Activated naive CD8-positive, alpha-beta T cell (primary cell): Measurements from ENCODE around the gene LENG8.

Experiments
- H3K27ac Mint-ChIP-seq: one replicate; pipeline ENCODE4 v1.8.0; 2021; ENCODE audit warnings: mixed read lengths
- H3K27me3 Mint-ChIP-seq: one replicate; pipeline ENCODE4 v1.8.0; 2021; ENCODE audit warnings: mixed read lengths
- H3K36me3 Mint-ChIP-seq: one replicate; pipeline ENCODE4 v1.8.0; 2021; ENCODE audit warnings: mixed read lengths
- H3K4me1 Mint-ChIP-seq: one replicate; pipeline ENCODE4 v1.8.0; 2021; ENCODE audit warnings: low read depth, mixed read lengths
- H3K4me3 Mint-ChIP-seq: one replicate; pipeline ENCODE4 v1.8.0; 2021; ENCODE audit warnings: mild to moderate bottlenecking, mixed read lengths
- H3K9me3 Mint-ChIP-seq: one replicate; pipeline ENCODE4 v1.8.0; 2021; ENCODE audit warnings: low read depth, mixed read lengths

LENG8 gene

DNA sequence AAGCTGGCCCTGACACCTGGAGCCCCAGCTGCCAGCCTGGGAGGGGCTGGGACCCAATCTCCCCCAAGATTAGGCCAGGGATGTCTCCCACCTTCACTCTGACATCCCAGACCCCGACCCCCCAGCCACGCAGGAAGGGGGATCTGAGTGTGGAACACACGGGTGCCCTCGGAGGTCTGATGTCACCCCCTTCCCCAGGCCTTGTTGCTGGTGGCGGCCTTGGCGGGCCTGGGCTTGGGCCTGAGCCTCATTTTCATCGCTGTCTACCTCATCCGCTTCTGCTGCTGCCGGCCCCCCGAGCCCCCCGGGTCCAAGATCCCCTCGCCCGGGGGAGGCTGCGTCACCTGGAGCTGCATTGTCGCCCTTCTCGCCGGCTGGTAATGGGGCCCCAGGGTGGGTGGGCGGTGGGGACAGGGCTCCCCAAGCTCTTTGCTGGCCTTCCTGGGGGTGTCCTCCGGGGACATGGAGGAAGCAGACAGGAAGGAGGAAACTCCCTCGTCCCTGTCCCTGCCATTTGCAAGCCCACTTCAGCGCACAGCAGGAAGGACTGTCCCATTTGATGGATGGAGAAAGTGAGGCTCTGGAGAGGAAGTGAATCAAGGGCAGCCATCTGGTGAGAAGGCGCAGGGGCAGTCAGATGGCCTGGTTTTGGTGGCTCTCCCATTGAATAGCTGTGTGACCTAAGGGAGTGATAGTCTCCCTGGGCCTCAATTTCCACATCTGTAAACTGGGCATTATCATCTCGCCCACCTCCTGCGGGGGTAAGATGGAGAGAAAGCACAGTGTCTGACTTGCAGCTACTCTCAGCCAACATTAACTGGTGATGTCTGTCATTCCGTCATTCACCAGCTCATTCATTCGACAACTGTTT is 29.8 kb upstream of the LENG8 start:
- no peaks in the 10 kb centered on the region for H3K36me3 Mint-ChIP-seq
- H3K9me3 Mint-ChIP-seq: no peaks in the 10 kb centered on the region
- peaks cover 26% of the 10 kb centered on the region for H3K27me3 Mint-ChIP-seq
- no peak overlapping the region for H3K4me3 Mint-ChIP-seq
- H3K4me1 Mint-ChIP-seq: peaks cover 23% of the 10 kb centered on the region
- H3K27ac Mint-ChIP-seq: no peak overlapping the region

- Mint-ChIP-seq H3K27me3 (peaks cover 20% of the 10 kb centered on the region), H3K9me3 (no peaks in the 10 kb centered on the region), H3K4me1 (peaks cover 19% of the 10 kb centered on the region), H3K36me3 (no peaks in the 10 kb centered on the region), H3K4me3 (no peak overlapping the region), H3K27ac (no peak overlapping the region)
Observed at GRCh38 chr19:54420068-54420382, 29.0 kb upstream of the LENG8 start.

GRCh38 chr19:54420383-54421168 is 28.4 kb upstream of the LENG8 start:
- Mint-ChIP-seq H3K9me3 (no peaks in the 10 kb centered on the region), H3K4me3 (no peak overlapping the region), H3K27ac (no peak overlapping the region), H3K4me1 (peaks cover 19% of the 10 kb centered on the region), H3K27me3 (peaks cover 20% of the 10 kb centered on the region), H3K36me3 (no peaks in the 10 kb centered on the region)

DNA sequence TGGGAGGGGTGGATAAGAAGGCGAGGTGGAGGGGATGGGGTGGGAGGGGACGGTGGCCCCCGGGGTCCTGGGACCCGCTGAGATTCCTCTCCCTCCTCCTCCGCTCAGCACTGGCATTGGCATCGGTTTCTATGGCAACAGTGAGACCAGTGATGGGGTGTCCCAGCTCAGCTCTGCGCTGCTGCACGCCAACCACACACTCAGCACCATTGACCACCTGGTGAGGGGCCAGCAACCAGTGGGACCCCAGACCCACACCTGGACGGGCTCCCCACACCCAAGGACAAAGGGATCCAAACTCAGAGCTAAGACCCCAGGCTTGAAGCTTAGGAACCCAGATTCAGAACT is 27.9 kb upstream of the LENG8 start:
- Mint-ChIP-seq H3K9me3 (no peaks in the 10 kb centered on the region), H3K36me3 (no peaks in the 10 kb centered on the region), H3K4me1 (peaks cover 15% of the 10 kb centered on the region), H3K27me3 (peaks cover 23% of the 10 kb centered on the region), H3K27ac (no peak overlapping the region), H3K4me3 (no peak overlapping the region)

GRCh38 chr19:54421521-54421920 is 27.5 kb upstream of the LENG8 start:
- H3K27me3 Mint-ChIP-seq: peaks cover 24% of the 10 kb centered on the region
- no peak overlapping the region for H3K4me3 Mint-ChIP-seq
- no peak overlapping the region for H3K27ac Mint-ChIP-seq
- H3K9me3 Mint-ChIP-seq: no peaks in the 10 kb centered on the region
- no peaks in the 10 kb centered on the region for H3K36me3 Mint-ChIP-seq
- peaks cover 15% of the 10 kb centered on the region for H3K4me1 Mint-ChIP-seq

DNA sequence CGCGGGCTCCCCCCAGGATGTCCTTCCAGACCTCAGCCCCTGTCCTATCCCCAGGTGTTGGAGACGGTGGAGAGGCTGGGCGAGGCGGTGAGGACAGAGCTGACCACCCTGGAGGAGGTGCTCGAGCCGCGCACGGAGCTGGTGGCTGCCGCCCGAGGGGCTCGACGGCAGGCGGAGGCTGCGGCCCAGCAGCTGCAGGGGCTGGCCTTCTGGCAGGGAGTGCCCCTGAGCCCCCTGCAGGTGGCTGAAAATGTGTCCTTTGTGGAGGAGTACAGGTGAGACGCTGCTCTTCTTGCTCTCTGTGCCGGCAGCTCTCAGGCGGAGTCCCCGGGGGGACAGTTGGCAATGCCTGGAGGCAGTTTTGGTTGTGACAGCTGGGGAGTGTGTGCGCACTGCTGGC is 26.9 kb upstream of the LENG8 start:
- peaks cover 13% of the 10 kb centered on the region for H3K4me1 Mint-ChIP-seq
- H3K27ac Mint-ChIP-seq: no peak overlapping the region
- H3K4me3 Mint-ChIP-seq: no peak overlapping the region
- no peaks in the 10 kb centered on the region for H3K9me3 Mint-ChIP-seq
- H3K27me3 Mint-ChIP-seq: peaks cover 25% of the 10 kb centered on the region
- H3K36me3 Mint-ChIP-seq: no peaks in the 10 kb centered on the region

DNA sequence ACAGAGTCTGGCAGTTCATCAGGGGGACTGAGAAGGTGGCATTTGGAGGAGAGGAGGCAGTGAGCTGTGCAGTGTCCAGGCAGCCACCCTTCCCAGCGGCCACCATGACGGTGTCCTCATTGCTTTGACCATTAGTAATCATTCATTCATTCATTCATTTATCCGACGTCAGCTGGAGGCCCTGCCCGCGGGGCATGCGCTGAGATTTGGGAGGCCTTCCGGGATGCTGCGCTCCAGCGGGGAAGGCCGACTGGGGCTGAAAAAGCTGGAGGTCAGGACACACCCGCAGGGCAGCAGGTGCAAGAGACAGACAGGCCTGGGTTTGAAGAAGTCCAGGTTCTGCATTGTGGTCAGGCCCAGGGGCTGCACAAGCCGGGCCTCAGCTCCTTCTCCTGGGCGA is 24.8 kb upstream of the LENG8 start:
- Mint-ChIP-seq H3K27ac (no peak overlapping the region), H3K36me3 (no peaks in the 10 kb centered on the region), H3K9me3 (no peaks in the 10 kb centered on the region), H3K27me3 (peaks cover 21% of the 10 kb centered on the region), H3K4me1 (peaks cover under 1% of the 10 kb centered on the region), H3K4me3 (no peak overlapping the region)

DNA sequence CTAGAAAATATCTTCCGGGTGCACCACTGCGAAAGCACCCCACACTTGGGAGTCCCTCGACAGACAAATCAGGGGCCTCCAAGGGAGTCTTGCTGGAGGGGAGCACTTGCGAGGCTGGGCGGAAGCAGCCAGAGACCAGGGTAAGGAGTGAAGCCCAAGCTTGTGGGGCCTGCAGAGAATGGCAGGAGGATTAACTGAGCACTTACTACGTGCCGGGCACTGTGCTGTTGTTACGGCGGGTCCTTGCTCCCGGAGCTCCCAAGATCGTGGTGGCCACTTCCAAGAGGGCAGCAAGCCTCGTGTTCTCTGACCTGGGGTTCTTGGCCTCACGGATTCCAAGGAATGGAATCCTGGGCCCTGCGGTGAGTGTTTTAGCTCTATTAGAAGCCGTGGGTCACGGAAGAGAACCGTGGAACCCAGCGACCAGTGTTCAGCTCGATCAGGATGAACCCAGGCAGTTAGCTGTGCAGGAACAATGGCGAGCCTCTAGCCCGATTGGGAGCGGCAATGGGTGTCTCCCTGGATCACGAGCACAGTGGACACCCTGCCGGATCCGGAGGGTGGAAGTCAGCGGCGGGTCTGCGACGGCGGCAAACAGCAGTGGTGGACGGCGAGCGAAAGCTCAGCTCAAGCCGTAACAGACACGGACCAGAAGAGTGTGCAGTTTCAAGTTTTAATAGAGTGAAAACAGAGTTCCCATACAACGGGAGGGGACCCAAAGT is 24.2 kb upstream of the LENG8 start:
- Mint-ChIP-seq H3K9me3 (no peaks in the 10 kb centered on the region), H3K27ac (peak overlapping the region; percentile 34), H3K4me3 (no peak overlapping the region), H3K36me3 (no peaks in the 10 kb centered on the region), H3K27me3 (peaks cover 18% of the 10 kb centered on the region), H3K4me1 (peaks cover 3% of the 10 kb centered on the region)

DNA sequence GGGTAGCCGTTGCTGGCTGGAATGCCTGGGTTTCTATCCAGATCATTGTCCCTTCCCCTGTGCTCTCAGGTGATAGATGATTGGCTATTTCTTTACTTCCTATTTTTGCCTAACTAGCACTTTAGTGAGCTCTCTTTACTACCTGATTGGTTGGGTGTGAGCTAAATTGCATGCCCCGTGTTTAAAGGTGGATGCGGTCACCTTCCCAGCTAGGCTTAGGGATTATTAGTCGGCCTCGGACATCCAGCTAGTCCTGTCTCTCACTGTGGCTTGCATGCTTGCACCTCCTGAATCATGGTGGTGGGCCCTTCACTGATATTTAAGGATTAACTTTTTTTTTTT is 23.6 kb upstream of the LENG8 start:
- Mint-ChIP-seq H3K4me1 (peaks cover 3% of the 10 kb centered on the region), H3K9me3 (no peaks in the 10 kb centered on the region), H3K27me3 (peaks cover 18% of the 10 kb centered on the region), H3K36me3 (no peaks in the 10 kb centered on the region), H3K4me3 (no peak overlapping the region), H3K27ac (no peak overlapping the region)

GRCh38 chr19:54426291-54426931 is 22.6 kb upstream of the LENG8 start:
- no peak overlapping the region for H3K4me3 Mint-ChIP-seq
- H3K36me3 Mint-ChIP-seq: no peaks in the 10 kb centered on the region
- H3K4me1 Mint-ChIP-seq: peaks cover 6% of the 10 kb centered on the region
- H3K27me3 Mint-ChIP-seq: peaks cover 18% of the 10 kb centered on the region
- no peaks in the 10 kb centered on the region for H3K9me3 Mint-ChIP-seq
- H3K27ac Mint-ChIP-seq: no peak overlapping the region

GRCh38 chr19:54427586-54427985 is 21.4 kb upstream of the LENG8 start:
- Mint-ChIP-seq H3K27ac (no peak overlapping the region), H3K9me3 (no peaks in the 10 kb centered on the region), H3K4me1 (peaks cover 6% of the 10 kb centered on the region), H3K27me3 (peaks cover 18% of the 10 kb centered on the region), H3K4me3 (no peak overlapping the region), H3K36me3 (no peaks in the 10 kb centered on the region)

DNA sequence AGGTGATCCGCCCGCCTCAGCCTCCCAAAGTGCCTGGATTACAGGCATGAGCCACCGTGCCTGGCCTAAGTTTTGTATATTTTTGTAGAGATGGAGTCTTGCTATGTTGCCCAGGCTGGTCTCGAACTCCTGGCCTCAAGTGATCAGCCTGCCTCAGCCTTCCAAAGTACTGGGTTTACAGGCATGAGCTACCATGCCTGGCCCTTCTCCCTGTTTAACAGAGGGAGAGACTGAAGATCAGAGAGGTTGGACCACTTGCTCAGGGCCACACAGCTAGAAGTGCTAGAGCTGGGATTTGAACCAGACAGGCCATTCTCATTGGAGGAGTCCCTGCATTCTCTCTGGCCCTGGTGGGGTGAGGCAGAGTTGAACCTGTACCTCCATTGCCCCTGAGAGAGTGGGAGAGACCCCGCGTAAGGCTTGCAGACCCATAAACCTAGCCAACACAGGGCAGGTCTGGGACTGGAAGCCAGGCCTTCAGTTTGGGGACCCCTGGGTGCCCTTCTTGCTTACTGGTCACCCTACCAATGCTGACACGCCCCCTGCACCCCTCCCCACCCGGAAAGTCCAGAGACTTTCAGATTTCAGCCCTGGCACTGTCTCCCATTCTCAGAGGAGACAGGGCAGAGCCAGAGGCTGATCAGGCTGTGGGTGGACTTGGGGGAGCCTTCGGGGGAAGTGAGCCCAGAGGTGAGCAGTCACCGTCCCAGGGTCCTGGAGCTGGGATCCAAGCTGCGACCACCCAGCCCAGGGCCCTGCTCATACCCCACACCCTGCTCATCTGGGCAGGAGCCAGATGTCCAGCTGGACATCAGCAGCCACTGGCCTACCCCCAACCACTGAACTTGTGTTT is 20.4 kb upstream of the LENG8 start:
- Mint-ChIP-seq H3K4me3 (no peak overlapping the region), H3K4me1 (peaks cover 6% of the 10 kb centered on the region), H3K27me3 (peaks cover 16% of the 10 kb centered on the region), H3K9me3 (no peaks in the 10 kb centered on the region), H3K27ac (no peak overlapping the region), H3K36me3 (no peaks in the 10 kb centered on the region)

DNA sequence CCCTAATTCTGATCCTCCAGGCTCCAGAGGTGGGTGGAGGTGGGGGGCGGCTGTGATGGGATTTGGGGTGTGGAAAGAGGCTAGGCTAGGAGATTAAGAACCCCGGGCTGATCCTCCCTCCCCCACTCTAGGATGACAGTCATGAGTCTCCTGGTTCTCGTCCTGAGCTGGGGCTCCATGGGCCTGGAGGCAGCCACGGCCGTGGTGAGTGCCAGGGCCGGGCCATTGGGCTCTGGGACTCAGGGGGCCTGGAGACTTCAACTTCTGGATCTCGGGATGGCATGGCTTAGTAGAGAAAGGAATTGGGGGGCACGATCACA is 19.9 kb upstream of the LENG8 start:
- no peak overlapping the region for H3K4me3 Mint-ChIP-seq
- H3K27ac Mint-ChIP-seq: no peak overlapping the region
- H3K27me3 Mint-ChIP-seq: peaks cover 15% of the 10 kb centered on the region
- no peaks in the 10 kb centered on the region for H3K36me3 Mint-ChIP-seq
- no peaks in the 10 kb centered on the region for H3K9me3 Mint-ChIP-seq
- peaks cover 6% of the 10 kb centered on the region for H3K4me1 Mint-ChIP-seq

GRCh38 chr19:54429545-54430227 is 19.3 kb upstream of the LENG8 start:
- Mint-ChIP-seq H3K27ac (no peak overlapping the region), H3K9me3 (no peaks in the 10 kb centered on the region), H3K4me3 (no peak overlapping the region), H3K36me3 (no peaks in the 10 kb centered on the region), H3K4me1 (peaks cover 10% of the 10 kb centered on the region), H3K27me3 (peaks cover 15% of the 10 kb centered on the region)
